GM23338 (cell line): ENCODE data around the gene ESYT2. TPM values are rescaled to one million over a fixed set of nuclear protein-coding genes. Genes with fewer than 3 reads are reported as not detected.

Experiments used
- ATAC-seq: fragments of 200-7000 bp; cut with Tn5 transposase; 3 replicates; pipeline ENCODE4 v1.9.1; 2020
- DNase-seq: peaks from one replicate; pipeline ENCODE4 v3.0.0-alpha.2; 2015; ENCODE audit warnings: low spot score
- H2AFZ ChIP-seq: fragments of 200-600 bp; sonication (generic); 2 replicates; pipeline ENCODE4 v1.8.0; 2016; ENCODE audit warnings: antibody characterized with exemption, mild to moderate bottlenecking, moderate library complexity
- H3F3A ChIP-seq: fragments of 200-600 bp; sonication (generic); replicated peaks from 2 replicates; pipeline ENCODE4 v1.8.0; 2017; ENCODE audit warnings: antibody characterized with exemption, mixed run types, low read depth
- H3K27ac ChIP-seq: fragments of 200-600 bp; sonication (generic); 2 replicates; pipeline ENCODE4 v1.6.1; 2016; ENCODE audit warnings: low read depth
- H3K27me3 ChIP-seq: fragments of 200-600 bp; sonication (generic); 2 replicates; pipeline ENCODE4 v1.8.0; 2016; ENCODE audit warnings: mild to moderate bottlenecking, mixed run types, moderate library complexity; ENCODE audit not compliant: insufficient read depth
- H3K36me3 ChIP-seq: fragments of 200-600 bp; sonication (generic); 2 replicates; pipeline ENCODE4 v1.8.0; 2016; ENCODE audit warnings: mild to moderate bottlenecking; ENCODE audit not compliant: insufficient read depth
- H3K4me1 ChIP-seq: fragments of 200-600 bp; sonication (generic); 2 replicates; pipeline ENCODE4 v1.8.0; 2016; ENCODE audit warnings: mild to moderate bottlenecking, moderate library complexity; ENCODE audit not compliant: insufficient read depth
- H3K4me2 ChIP-seq: fragments of 200-600 bp; sonication (generic); 2 replicates; pipeline ENCODE4 v1.7.1; 2017; ENCODE audit warnings: mixed run types
- H3K4me3 ChIP-seq: fragments of 200-600 bp; sonication (generic); 2 replicates; pipeline ENCODE4 v1.6.1; 2016; ENCODE audit warnings: mixed run types
- H3K79me2 ChIP-seq: fragments of 200-600 bp; sonication (generic); replicated peaks from 2 replicates; pipeline ENCODE4 v1.8.0; 2017; ENCODE audit warnings: mild to moderate bottlenecking; ENCODE audit not compliant: insufficient read depth
- H3K9me2 ChIP-seq: fragments of 200-600 bp; sonication (generic); 2 replicates; pipeline ENCODE4 v1.8.0; 2017; ENCODE audit not compliant: insufficient read depth
- H4K20me1 ChIP-seq: fragments of 200-600 bp; sonication (generic); replicated peaks from 2 replicates; pipeline ENCODE4 v1.8.0; 2017; ENCODE audit warnings: mild to moderate bottlenecking; ENCODE audit not compliant: insufficient read depth
- H3K27ac Mint-ChIP-seq: 2 replicates; pipeline ENCODE4 v1.8.0; 2020; ENCODE audit warnings: inconsistent platforms, mild to moderate bottlenecking, moderate library complexity, mixed read lengths
- H3K27me3 Mint-ChIP-seq: 3 replicates; pipeline ENCODE4 v1.8.0; 2022; ENCODE audit warnings: low read depth, mild to moderate bottlenecking, moderate library complexity, mixed read lengths, inconsistent platforms; ENCODE audit not compliant: insufficient read depth, poor library complexity
- H3K36me3 Mint-ChIP-seq: 3 replicates; pipeline ENCODE4 v1.8.0; 2021; ENCODE audit warnings: low read depth, mild to moderate bottlenecking, inconsistent platforms, moderate library complexity, mixed read lengths
- H3K4me1 Mint-ChIP-seq: 3 replicates; pipeline ENCODE4 v1.8.0; 2020; ENCODE audit warnings: mild to moderate bottlenecking, inconsistent platforms, mixed read lengths
- H3K4me3 Mint-ChIP-seq: 3 replicates; pipeline ENCODE4 v1.8.0; 2021; ENCODE audit warnings: moderate library complexity, mild to moderate bottlenecking, inconsistent platforms, mixed read lengths
- H3K9me3 Mint-ChIP-seq: 3 replicates; pipeline ENCODE4 v1.8.0; 2020; ENCODE audit warnings: moderate library complexity, mild to moderate bottlenecking, inconsistent platforms, mixed read lengths
- CREB1 ChIP-seq: fragments of 250-450 bp; sonication (Bioruptor Pico); IDR thresholded peaks from 2 replicates; pipeline ENCODE4 v1.5.0; 2020; ENCODE audit warnings: low read depth, mild to moderate bottlenecking, moderate library complexity
- EZH2 ChIP-seq: fragments of 200-600 bp; sonication (generic); IDR thresholded peaks from one replicate; pipeline ENCODE4 v1.8.0; 2017; ENCODE audit warnings: antibody characterized with exemption, mild to moderate bottlenecking, low read depth; ENCODE audit not compliant: unreplicated experiment
- EZH2phosphoT487 ChIP-seq: fragments of 200-600 bp; sonication (generic); IDR thresholded peaks from one replicate; pipeline ENCODE4 v1.8.1; 2018; ENCODE audit warnings: antibody characterized with exemption; ENCODE audit not compliant: unreplicated experiment
- JUNB ChIP-seq: IDR thresholded peaks from one replicate; pipeline ENCODE4 v1.6.1; 2016; ENCODE audit warnings: antibody characterized with exemption; ENCODE audit not compliant: unreplicated experiment
- NANOG ChIP-seq: IDR thresholded peaks from 2 replicates; pipeline ENCODE4 v1.6.1; 2016; ENCODE audit warnings: antibody characterized with exemption, borderline replicate concordance
- POLR2AphosphoS5 ChIP-seq: IDR thresholded peaks from 2 replicates; pipeline ENCODE4 v1.6.1; 2016; ENCODE audit warnings: antibody characterized with exemption, low read depth
- STAT1 ChIP-seq: IDR thresholded peaks from one replicate; pipeline ENCODE4 v1.6.1; 2016; ENCODE audit warnings: antibody characterized with exemption; ENCODE audit not compliant: unreplicated experiment
- ZNF114 ChIP-seq: fragments of 250-450 bp; sonication (Bioruptor Pico); IDR thresholded peaks from 2 replicates; pipeline ENCODE4 v1.5.0; 2020; ENCODE audit warnings: mild to moderate bottlenecking, moderate library complexity
- ZNF331 ChIP-seq: fragments of 250-450 bp; sonication (Bioruptor Pico); IDR thresholded peaks from 2 replicates; pipeline ENCODE4 v1.5.0; 2020; ENCODE audit warnings: low read depth, mild to moderate bottlenecking, moderate library complexity
- polyA plus RNA-seq: library from polyadenylated mRNA; unstranded; fragments of >200 nt; fragmentation: Nextera tagmentation; extraction: Ambion mirVana; gene quantifications from 2 replicates; pipeline ENCODE4 v1.2.1, GENCODE V29; 2016
- total RNA-seq: library from RNA; depleted of rRNA; stranded (reverse); fragments of >200 nt; shearing (Covaris generic); gene quantifications from 2 replicates; pipeline ENCODE4 v1.2.3, GENCODE V29; 2014
- TF ChIP-seq, protein P1 (sequence below): IDR thresholded peaks from one replicate; pipeline ENCODE4 v1.6.1; 2018; ENCODE audit warnings: antibody characterized with exemption; ENCODE audit not compliant: unreplicated experiment
- TF ChIP-seq, protein P2 (sequence below): IDR thresholded peaks from 2 replicates; pipeline ENCODE4 v1.6.1; 2016; ENCODE audit warnings: antibody characterized with exemption
- TF ChIP-seq, protein P3 (sequence below), 2 experiments: fragments of 200-600 bp in 1 of 2; sonication (generic) in 1 of 2; conservative IDR thresholded peaks; 2 replicates each; pipeline versions ENCODE4 v1.5.1 to v1.6.1; 2016 to 2017; ENCODE audit warnings: antibody characterized with exemption in 2 of 2, low read depth in 2 of 2, mild to moderate bottlenecking in 2 of 2, moderate library complexity in 1 of 2

ESYT2 gene
- total and polyA plus RNA-seq, 2 experiments from 2014 or later = 9.6 to 52.7 TPM

DNA sequence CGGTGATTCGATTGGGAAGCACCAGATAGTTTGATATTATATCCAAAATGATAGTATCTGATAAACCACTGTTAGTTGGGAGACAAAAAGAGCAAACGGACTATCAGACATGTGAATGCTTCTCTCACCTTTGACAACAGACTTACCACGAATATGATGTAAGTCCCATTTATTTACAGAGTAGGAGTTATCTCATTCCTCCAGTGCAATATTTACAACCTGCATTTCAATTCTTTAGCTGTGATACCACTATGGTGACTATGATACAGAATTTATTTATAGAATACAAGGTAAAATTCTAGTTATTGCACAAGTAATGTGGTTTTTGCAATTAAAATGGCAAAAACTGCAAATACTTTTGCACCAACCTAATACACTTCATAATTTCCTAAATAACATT lies 61.6 kb downstream of the ESYT2 start (continued):
- TF ChIP-seq STAT1 (no peak), EZH2phosphoT487 (no peak), EZH2 (no peak), ZNF114 (CRISPR knock-in tag) (no peak)
- TF ChIP-seq, protein P1, sequence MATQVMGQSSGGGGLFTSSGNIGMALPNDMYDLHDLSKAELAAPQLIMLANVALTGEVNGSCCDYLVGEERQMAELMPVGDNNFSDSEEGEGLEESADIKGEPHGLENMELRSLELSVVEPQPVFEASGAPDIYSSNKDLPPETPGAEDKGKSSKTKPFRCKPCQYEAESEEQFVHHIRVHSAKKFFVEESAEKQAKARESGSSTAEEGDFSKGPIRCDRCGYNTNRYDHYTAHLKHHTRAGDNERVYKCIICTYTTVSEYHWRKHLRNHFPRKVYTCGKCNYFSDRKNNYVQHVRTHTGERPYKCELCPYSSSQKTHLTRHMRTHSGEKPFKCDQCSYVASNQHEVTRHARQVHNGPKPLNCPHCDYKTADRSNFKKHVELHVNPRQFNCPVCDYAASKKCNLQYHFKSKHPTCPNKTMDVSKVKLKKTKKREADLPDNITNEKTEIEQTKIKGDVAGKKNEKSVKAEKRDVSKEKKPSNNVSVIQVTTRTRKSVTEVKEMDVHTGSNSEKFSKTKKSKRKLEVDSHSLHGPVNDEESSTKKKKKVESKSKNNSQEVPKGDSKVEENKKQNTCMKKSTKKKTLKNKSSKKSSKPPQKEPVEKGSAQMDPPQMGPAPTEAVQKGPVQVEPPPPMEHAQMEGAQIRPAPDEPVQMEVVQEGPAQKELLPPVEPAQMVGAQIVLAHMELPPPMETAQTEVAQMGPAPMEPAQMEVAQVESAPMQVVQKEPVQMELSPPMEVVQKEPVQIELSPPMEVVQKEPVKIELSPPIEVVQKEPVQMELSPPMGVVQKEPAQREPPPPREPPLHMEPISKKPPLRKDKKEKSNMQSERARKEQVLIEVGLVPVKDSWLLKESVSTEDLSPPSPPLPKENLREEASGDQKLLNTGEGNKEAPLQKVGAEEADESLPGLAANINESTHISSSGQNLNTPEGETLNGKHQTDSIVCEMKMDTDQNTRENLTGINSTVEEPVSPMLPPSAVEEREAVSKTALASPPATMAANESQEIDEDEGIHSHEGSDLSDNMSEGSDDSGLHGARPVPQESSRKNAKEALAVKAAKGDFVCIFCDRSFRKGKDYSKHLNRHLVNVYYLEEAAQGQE = no peak
- TF ChIP-seq, protein P2, sequence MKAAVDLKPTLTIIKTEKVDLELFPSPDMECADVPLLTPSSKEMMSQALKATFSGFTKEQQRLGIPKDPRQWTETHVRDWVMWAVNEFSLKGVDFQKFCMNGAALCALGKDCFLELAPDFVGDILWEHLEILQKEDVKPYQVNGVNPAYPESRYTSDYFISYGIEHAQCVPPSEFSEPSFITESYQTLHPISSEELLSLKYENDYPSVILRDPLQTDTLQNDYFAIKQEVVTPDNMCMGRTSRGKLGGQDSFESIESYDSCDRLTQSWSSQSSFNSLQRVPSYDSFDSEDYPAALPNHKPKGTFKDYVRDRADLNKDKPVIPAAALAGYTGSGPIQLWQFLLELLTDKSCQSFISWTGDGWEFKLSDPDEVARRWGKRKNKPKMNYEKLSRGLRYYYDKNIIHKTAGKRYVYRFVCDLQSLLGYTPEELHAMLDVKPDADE = no peak

DNA sequence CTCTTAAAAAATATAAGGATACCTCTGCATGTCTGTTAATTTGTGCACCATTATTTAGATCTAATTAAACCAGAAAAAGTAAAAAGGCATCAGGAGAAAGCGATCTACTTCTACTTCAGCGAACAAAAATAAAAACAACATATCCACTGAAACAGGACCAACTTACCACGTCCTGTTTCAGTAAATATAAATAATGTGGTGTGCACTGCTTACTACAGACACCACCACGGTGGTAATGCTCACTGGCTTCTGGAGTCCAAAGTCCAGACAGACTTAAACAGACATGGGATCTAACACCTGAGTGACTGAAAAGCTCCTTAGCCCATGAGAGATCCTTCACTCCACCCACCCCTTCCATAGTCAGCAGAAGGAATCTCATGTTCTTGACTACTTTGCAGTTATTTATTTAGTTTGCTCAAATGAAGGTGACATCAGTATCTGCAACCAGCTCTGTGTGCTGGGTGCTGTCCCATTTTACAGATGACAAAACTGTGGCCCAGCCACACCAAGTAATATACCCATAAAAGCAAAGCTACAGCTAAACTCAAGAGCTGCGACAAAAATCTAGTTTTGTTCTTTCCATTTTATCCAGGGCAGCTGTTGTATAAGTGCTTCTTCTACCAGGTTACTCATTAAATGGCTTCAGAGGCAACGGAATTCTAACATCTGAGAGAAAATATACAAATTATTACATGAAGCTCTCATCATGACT lies 62.6 kb downstream of the ESYT2 start:
- no peaks in the 10 kb centered on the region for H3K9me3 Mint-ChIP-seq
- no peak overlapping the region for H3K27ac ChIP-seq
- no peak overlapping the region for H2AFZ ChIP-seq
- H3K4me3 ChIP-seq = no peak overlapping the region
- TF ChIP-seq EZH2 (no peak), STAT1 (no peak), EZH2phosphoT487 (no peak), JUNB (no peak), NANOG (no peak), ZNF331 (CRISPR knock-in tag) (no peak), CREB1 (CRISPR knock-in tag) (no peak), POLR2AphosphoS5 (no peak)
- TF ChIP-seq, protein P3, sequence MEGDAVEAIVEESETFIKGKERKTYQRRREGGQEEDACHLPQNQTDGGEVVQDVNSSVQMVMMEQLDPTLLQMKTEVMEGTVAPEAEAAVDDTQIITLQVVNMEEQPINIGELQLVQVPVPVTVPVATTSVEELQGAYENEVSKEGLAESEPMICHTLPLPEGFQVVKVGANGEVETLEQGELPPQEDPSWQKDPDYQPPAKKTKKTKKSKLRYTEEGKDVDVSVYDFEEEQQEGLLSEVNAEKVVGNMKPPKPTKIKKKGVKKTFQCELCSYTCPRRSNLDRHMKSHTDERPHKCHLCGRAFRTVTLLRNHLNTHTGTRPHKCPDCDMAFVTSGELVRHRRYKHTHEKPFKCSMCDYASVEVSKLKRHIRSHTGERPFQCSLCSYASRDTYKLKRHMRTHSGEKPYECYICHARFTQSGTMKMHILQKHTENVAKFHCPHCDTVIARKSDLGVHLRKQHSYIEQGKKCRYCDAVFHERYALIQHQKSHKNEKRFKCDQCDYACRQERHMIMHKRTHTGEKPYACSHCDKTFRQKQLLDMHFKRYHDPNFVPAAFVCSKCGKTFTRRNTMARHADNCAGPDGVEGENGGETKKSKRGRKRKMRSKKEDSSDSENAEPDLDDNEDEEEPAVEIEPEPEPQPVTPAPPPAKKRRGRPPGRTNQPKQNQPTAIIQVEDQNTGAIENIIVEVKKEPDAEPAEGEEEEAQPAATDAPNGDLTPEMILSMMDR (conservative IDR thresholded peaks at IDR 0.05; ENCODE audit: low read depth in 2 of 2) = no peak
- TF ChIP-seq, protein P1 = no peak
- no peaks in the 10 kb centered on the region for H3K27me3 ChIP-seq
- peaks cover 12% of the 10 kb centered on the region for H3K36me3 Mint-ChIP-seq
- H3K36me3 ChIP-seq = no peaks in the 10 kb centered on the region
- peaks cover 2% of the 10 kb centered on the region; the same call in 2 of the 3 replicates for H3K4me1 Mint-ChIP-seq
- H4K20me1 ChIP-seq = no peaks in the 10 kb centered on the region
- no peaks in the 10 kb centered on the region for H3F3A ChIP-seq
- ATAC-seq = no peak
- no peak for DNase-seq
- H3K27me3 Mint-ChIP-seq = no peaks in the 10 kb centered on the region
- H3K4me1 ChIP-seq = no peaks in the 10 kb centered on the region
- H3K27ac Mint-ChIP-seq = no peak overlapping the region
- no peaks in the 10 kb centered on the region for H3K9me2 ChIP-seq
- H3K79me2 ChIP-seq = no peaks in the 10 kb centered on the region
- H3K4me3 Mint-ChIP-seq = no peak overlapping the region
- H3K4me2 ChIP-seq = no peak overlapping the region
